H1 (cell line): ENCODE measurements around the gene MACF1. TPM values are rescaled to one million over a fixed set of nuclear protein-coding genes. Genes with fewer than 3 reads are reported as not detected.

ENCODE experiments used
- ASH2L ChIP-seq: fragments of 200-600, 300-600 bp; sonication (generic); IDR thresholded peaks from one replicate; pipeline ENCODE4 v1.7.1; 2017; ENCODE audit warnings: low read length
- CHD2 ChIP-seq: IDR thresholded peaks from 2 replicates; pipeline ENCODE4 v1.6.1; 2012; ENCODE audit warnings: low read length, improper control_type of control experiment
- E2F6 ChIP-seq: IDR thresholded peaks from 2 replicates; pipeline ENCODE4 v1.6.1; 2012; ENCODE audit warnings: inconsistent platforms
- EP300 ChIP-seq, 2 experiments: IDR thresholded peaks; 1 replicate in 1 of 2; 2 replicates in 1 of 2; pipeline ENCODE4 v1.6.1; 2011 to 2012; ENCODE audit warnings: low read depth in 2 of 2, low read length in 2 of 2, mild to moderate bottlenecking in 2 of 2, borderline replicate concordance in 1 of 2, inconsistent platforms in 1 of 2, moderate library complexity in 1 of 2
- MAFK ChIP-seq: IDR thresholded peaks from 2 replicates; pipeline ENCODE4 v1.6.1; 2012; ENCODE audit warnings: low read depth, mild to moderate bottlenecking, improper control_type of control experiment, low read length
- PHF8 ChIP-seq: fragments of 200-600 bp; sonication (generic); conservative IDR thresholded peaks from 2 replicates; pipeline ENCODE4 v1.7.1; 2012; ENCODE audit warnings: low read depth, mild to moderate bottlenecking, inconsistent platforms, low read length, moderate library complexity
- RNF2 ChIP-seq: fragments of 200-900, 300-1000 bp; sonication (generic); IDR thresholded peaks from 2 replicates; pipeline ENCODE4 v1.7.1; 2016; ENCODE audit warnings: borderline replicate concordance, low read depth, mild to moderate bottlenecking, antibody characterized with exemption, low read length; ENCODE audit not compliant: poor library complexity, severe bottlenecking; ENCODE audit errors: missing control alignments
- SIRT6 ChIP-seq: IDR thresholded peaks from one replicate; pipeline ENCODE4 v1.7.1; 2012; ENCODE audit warnings: low read length, inconsistent platforms
- SP2 ChIP-seq: IDR thresholded peaks from 2 replicates; pipeline ENCODE4 v1.6.1; 2012; ENCODE audit warnings: mild to moderate bottlenecking, low read length, inconsistent platforms
- SP4 ChIP-seq: IDR thresholded peaks from 2 replicates; pipeline ENCODE4 v1.6.1; 2012; ENCODE audit warnings: low read length, inconsistent platforms
- USF2 ChIP-seq: IDR thresholded peaks from 2 replicates; pipeline ENCODE4 v1.6.1; 2011; ENCODE audit warnings: low read length, improper control_type of control experiment
- polyA plus RNA-seq, 7 experiments: library from polyadenylated mRNA; depleted of rRNA in 3 of 7; stranded (reverse) in 5 of 7; unstranded in 2 of 7; fragments of >200 nt in 5 of 7; fragments of 200-250 nt in 2 of 7; gene quantifications; 1 replicate in 5 of 7; 2 replicates in 1 of 7; 4 replicates in 1 of 7; pipeline versions ENCODE4 v1.2.1 to v1.2.3, GENCODE V29; 2011 to 2013; ENCODE audit warnings: missing spikeins in 2 of 7, mixed read lengths in 2 of 7
- total RNA-seq: library from RNA; stranded (reverse); fragmentation: NEBNext Ultra II Directional; extraction: Animal tissue kit (Norgen Biotek cat#: 25700); gene quantifications from 2 replicates; pipeline ENCODE4 v1.2.1, GENCODE V29; 2021

MACF1 gene
- total and polyA plus RNA-seq, 2 of the 8 experiments (the other 6 are each of a cell fraction or from before 2014, with no cell fraction given), result 59.8 to 285 TPM

GRCh38 chr1:39522661-39523567 is 318.4 kb downstream of the MACF1 start (continued):
- TF ChIP-seq USF2, result no peak
- no peak for TF ChIP-seq E2F6
- TF ChIP-seq EP300 (IDR thresholded peaks at IDR 0.05; ENCODE audit: borderline replicate concordance in 1 of 2, low read depth in 2 of 2, low read length in 2 of 2), result no peak
- no peak for TF ChIP-seq RNF2
- TF ChIP-seq SIRT6, result no peak
- no peak for TF ChIP-seq PHF8
- no peak for TF ChIP-seq MAFK
- TF ChIP-seq CHD2, result no peak
- no peak for TF ChIP-seq ASH2L
- TF ChIP-seq SP4, result no peak
- no peak for TF ChIP-seq SP2
